Cardiac fibroblast (primary cell): ENCODE data around the gene LYZL6.

ENCODE experiments used
- DNase-seq, 2 donors: peaks; one replicate each; pipeline versions ENCODE4 v3.0.0 to v3.0.0-alpha.2; 2010; ENCODE audit warnings: low read depth in 2 of 2
- H3K4me3 ChIP-seq, 2 donors: replicated peaks in 1 of 2; 1 replicate in 1 of 2; 2 replicates in 1 of 2; pipeline ENCODE4 v1.5.1; 2011; ENCODE audit warnings: low read depth in 2 of 2, low read length in 2 of 2, mild to moderate bottlenecking in 2 of 2, moderate library complexity in 1 of 2
- TF ChIP-seq, protein P1 (sequence below): IDR thresholded peaks from one replicate; pipeline ENCODE4 v1.5.1; 2011; ENCODE audit warnings: low read depth, mild to moderate bottlenecking, low read length, inconsistent platforms

The LYZL6 gene, protein sequence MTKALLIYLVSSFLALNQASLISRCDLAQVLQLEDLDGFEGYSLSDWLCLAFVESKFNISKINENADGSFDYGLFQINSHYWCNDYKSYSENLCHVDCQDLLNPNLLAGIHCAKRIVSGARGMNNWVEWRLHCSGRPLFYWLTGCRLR

DNA sequence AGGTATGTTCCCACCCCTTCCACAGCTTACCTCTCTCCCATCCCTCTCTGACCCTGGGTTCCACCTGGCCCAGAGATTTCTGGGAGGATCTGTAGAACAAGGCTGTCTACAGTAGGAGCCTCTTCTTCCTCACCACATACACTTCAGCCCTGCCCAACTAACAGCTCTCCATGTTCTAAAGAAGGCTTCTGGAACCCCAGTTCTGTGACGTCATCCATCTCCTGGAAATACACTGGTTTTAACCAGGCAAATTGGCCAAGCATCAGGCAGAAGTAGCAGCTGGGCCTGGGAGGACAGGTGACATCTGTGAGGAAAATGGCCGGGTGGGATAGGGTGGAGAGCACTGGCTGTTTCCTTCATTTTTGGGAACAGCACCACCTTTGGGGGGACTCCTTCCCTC lies at the start of gene LYZL6:
TSS of gene LYZL6 (minus strand) at position 177 of the 400 bp plus-strand sequence. CDS start 4,357 bp downstream, outside the sequence.
- DNase-seq: no peak
- no peak within 1 kb of the TSS for H3K4me3 ChIP-seq
- TF ChIP-seq, protein P1, sequence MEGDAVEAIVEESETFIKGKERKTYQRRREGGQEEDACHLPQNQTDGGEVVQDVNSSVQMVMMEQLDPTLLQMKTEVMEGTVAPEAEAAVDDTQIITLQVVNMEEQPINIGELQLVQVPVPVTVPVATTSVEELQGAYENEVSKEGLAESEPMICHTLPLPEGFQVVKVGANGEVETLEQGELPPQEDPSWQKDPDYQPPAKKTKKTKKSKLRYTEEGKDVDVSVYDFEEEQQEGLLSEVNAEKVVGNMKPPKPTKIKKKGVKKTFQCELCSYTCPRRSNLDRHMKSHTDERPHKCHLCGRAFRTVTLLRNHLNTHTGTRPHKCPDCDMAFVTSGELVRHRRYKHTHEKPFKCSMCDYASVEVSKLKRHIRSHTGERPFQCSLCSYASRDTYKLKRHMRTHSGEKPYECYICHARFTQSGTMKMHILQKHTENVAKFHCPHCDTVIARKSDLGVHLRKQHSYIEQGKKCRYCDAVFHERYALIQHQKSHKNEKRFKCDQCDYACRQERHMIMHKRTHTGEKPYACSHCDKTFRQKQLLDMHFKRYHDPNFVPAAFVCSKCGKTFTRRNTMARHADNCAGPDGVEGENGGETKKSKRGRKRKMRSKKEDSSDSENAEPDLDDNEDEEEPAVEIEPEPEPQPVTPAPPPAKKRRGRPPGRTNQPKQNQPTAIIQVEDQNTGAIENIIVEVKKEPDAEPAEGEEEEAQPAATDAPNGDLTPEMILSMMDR: no peak

DNA sequence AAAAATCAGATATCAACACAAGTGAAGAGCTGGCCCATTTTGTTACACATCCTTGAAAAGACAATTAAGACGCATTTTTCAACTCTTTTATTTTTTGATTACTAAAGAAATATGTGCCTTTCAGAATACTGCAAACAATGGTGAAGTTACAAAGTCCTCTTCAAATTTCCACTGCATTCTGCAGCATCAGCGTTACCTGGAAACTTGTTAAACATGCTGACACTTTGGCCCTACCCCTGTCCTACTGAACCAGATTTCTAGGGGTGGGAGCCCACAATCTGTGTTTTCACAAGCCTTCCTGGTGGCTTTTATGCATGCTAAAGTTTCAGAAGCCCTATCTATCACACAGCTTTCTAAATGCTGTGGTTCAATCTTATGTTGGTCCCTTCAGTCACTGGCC lies 47.6 kb upstream of the LYZL6 start:
- no peak overlapping the region for H3K4me3 ChIP-seq
- no peak for DNase-seq
- TF ChIP-seq, protein P1: no peak

DNA sequence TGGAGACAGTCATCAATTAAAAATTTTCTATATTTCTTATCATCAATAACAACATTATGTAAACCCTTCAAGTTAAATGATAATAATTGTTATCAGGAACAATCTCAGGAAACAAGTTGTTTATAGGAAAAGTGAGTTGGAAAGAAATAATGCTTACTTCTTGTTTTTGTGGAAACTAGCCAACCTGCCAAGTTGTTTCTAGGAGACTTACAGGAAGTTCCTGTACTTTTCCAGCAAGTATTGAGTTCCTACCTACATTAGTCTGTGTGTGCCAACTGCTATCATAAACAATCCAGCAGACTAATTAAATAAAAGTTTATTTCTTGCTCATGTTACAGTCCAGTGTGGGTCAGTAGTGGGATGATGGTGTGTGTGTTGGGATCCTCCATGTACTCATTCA lies 44.7 kb upstream of the LYZL6 start:
- TF ChIP-seq, protein P1: no peak
- H3K4me3 ChIP-seq: no peak overlapping the region
- no peak for DNase-seq

DNA sequence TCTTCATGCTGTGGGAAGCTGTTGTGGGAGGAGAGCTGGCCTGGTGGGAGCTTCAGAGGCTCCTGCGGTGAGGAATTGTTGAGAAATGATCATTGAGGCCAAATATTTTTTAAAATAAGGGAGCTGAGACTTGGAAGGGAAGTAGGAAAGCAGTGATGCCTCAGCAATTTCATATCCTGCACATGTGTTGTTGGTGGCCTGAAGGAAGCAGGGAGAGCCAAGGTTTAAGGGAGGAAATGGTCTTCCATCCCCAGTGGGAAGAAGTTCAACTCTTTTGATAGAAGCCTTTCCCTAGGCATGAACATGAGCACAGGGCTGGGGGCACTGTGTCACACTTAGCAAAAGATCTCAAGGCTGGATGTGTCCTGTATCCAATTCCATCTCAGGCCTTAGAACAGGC lies 43.1 kb upstream of the LYZL6 start, which contains the start of gene CCL14:
TSS of gene CCL14 (minus strand) at position 87 of the 400 bp plus-strand sequence. CDS start at position 7, 80 bp downstream.
- TF ChIP-seq, protein P1: no peak
- no peak within 1 kb of the TSS for H3K4me3 ChIP-seq
- no peak for DNase-seq

DNA sequence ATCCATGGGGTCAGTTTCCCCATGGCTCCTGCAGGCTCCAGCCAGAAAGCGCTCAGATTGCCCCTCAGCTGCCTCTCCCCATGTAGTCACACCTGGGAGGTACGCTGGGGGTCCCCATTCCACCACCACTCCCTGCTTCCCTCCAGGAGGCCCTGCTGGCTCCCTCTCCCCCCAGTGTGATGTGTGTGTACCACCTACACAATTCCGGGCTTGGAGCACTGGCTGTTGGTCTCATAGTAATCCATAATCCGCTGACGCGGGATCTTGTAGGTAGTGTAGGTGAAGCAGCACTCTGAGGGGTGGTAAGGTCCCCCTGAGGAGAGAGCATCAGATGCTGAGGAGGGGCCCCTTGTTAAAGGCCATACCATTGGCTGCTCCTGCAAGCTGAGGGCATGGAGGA lies 40.6 kb upstream of the LYZL6 start:
- H3K4me3 ChIP-seq: no peak overlapping the region
- no peak for DNase-seq
- TF ChIP-seq, protein P1: no peak

DNA sequence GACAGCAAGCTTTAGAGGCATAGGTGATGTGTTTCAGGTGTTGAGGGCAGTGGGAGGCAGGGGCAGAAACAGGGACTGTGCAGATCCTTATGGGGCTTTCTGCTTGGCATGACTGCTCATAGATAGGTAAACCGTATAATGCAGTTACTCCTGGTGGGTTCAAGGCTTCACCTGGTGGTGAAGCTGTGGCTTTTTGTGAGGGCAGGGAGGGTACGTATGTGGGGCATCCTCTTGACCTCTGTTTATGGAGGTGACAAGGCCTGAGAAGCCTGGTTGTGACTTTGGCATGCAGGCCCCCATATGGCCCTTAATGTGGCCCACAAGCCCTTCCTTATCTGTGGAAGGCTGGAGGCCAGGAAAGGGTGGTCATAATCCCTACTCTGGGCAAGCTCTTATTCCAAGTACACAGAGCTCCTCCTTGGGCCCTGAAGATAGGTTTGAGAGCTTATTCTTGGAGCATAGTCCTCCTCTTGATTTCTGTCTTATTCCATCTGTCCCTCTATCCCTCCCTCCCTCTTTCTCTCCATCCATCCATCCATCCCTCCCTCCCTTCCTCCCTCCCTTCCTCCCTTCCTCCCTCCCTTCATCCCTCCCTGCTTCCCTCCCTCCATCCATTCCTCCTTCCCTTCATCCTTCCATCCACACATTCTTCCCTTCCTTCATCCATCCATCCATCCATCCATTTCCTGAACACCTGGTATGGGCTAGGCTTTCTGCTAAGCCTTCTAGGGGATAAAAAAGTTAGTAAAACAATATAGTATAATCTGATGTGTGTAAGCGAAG lies 39.1 kb upstream of the LYZL6 start:
- no peak overlapping the region for H3K4me3 ChIP-seq
- TF ChIP-seq, protein P1: no peak
- no peak for DNase-seq
